Choroid plexus epithelial cell (primary cell): ENCODE data around the gene INAFM1.

Experiments
- DNase-seq: peaks from one replicate; pipeline ENCODE4 v3.0.0-alpha.2; 2010; ENCODE audit warnings: low read depth
- H3K4me3 ChIP-seq: 2 replicates; pipeline ENCODE4 v1.5.1; 2011; ENCODE audit warnings: low read depth, mild to moderate bottlenecking, control low read depth, low read length, moderate library complexity
- TF ChIP-seq, protein P1 (sequence below): conservative IDR thresholded peaks from 2 replicates; pipeline ENCODE4 v1.5.1; 2011; ENCODE audit warnings: low read depth, mild to moderate bottlenecking, control low read depth, inconsistent platforms, low read length, moderate library complexity

The INAFM1 gene

DNA sequence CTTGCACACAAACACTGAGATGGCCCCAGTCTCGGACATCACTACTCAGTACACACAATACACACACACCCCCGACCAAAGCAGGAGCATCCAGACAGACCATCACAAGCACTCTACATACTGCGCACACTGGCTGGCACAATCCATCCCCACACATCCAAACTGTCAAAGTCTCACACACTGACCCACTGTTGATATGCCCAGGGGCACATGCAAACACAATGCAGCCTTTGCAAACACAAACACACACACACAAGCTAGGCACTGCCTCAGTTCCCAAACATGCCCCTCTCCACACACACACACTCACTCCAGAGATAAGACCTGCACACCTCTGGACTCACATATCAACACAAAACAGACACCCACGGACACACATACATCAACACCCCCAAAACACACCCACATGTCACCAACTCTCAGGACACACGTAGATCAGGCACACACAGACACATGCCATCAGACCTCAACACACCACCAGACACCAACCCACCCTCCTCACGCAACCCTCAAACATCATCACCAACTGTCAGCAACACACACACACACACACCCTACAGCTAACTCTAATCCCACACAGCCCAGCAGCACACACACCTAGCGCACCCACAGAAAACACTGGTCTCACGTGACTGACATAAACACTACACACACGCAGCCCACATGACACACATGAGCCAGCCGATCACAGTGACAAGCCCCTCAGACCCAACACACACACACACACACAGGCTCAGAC, 45.6 kb upstream of the INAFM1 start:
- peak; percentile 58 for DNase-seq
- TF ChIP-seq, protein P1, sequence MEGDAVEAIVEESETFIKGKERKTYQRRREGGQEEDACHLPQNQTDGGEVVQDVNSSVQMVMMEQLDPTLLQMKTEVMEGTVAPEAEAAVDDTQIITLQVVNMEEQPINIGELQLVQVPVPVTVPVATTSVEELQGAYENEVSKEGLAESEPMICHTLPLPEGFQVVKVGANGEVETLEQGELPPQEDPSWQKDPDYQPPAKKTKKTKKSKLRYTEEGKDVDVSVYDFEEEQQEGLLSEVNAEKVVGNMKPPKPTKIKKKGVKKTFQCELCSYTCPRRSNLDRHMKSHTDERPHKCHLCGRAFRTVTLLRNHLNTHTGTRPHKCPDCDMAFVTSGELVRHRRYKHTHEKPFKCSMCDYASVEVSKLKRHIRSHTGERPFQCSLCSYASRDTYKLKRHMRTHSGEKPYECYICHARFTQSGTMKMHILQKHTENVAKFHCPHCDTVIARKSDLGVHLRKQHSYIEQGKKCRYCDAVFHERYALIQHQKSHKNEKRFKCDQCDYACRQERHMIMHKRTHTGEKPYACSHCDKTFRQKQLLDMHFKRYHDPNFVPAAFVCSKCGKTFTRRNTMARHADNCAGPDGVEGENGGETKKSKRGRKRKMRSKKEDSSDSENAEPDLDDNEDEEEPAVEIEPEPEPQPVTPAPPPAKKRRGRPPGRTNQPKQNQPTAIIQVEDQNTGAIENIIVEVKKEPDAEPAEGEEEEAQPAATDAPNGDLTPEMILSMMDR = no peak
- peak overlapping the region; percentile 97 for H3K4me3 ChIP-seq

DNA sequence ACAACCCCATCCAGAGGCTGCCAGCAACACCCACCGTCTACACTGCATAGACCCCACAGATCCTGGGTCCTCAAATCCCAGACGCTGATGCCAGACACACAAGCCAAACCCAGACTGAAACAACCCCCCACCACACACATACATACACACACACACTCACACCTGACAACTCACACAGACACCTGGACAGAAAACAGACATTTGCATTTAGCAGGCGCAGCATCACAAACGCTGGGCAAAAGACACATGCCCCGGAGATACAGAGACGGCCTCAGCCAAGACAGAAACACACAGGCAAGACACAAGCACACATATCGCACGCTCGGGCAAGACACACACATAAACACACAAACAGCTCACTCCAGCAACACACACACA, 45.0 kb upstream of the INAFM1 start:
- DNase-seq = peak; percentile 49
- H3K4me3 ChIP-seq = peak overlapping the region; percentile 97
- TF ChIP-seq, protein P1 = no peak

- TF ChIP-seq, protein P1 = peak; percentile 58
- H3K4me3 ChIP-seq = peak overlapping the region; percentile 97
- DNase-seq = peak; percentile 51
Observed at GRCh38 chr19:47230054-47230920, 44.4 kb upstream of the INAFM1 start.

- H3K4me3 ChIP-seq = peak within 1 kb of the TSS; percentile 97
- TF ChIP-seq, protein P1 = no peak
- DNase-seq = no peak
Observed at GRCh38 chr19:47230921-47231214, 43.8 kb upstream of the INAFM1 start, which contains the start of gene BBC3. TSS of gene BBC3 (minus strand) at chr19:47231199. CDS start at chr19:47228431, 2,768 bp downstream.

DNA sequence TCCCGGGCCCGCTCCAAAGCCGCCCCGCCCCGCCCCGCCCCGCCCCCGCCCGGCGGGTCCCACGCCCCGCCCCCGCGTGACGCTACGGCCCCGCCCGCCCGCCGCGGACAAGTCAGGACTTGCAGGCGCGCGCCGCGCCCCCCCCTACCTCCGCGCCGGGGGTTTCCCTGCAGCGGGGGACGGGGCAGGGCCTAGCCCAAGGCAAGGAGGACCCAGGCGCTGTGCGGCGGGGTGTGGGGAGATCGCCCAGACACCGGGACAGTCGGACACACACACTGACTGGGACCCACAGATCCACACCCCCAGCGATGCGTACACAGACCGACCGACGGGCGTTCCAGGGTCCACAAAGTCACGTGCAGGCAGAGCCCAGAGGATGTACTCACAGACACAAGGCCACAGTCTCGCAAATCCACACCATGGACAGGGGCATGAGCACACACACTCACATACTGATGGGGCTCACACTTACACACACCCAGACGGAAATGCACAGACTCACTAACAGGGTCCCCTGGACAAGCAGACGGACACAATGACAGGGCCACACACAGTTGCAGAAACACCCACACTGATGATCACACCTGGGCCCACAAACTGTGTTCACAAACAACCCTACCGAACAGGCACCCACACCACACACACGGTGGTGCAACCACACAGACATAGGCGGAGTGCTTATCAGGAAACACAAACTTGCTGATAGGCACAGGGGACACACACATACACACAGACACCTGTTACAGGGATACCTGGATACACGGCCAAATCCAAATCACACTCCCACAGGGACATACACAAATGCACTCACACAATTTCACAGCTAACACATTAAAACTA, 43.2 kb upstream of the INAFM1 start:
- TF ChIP-seq, protein P1 = no peak
- H3K4me3 ChIP-seq = peak overlapping the region; percentile 97
- peak; percentile 91 for DNase-seq

GRCh38 chr19:47232422-47233211, 42.1 kb upstream of the INAFM1 start:
- peak; percentile 44 for DNase-seq
- H3K4me3 ChIP-seq = peak overlapping the region; percentile 25

More at GRCh38 chr19:47232422-47233211, 42.1 kb upstream of the INAFM1 start:
- TF ChIP-seq, protein P1 = no peak
